AG04449 (cell line): ENCODE results near the gene VCP.

ENCODE experiments used
- CTCF ChIA-PET: fragments of 350-600 bp; formaldehyde crosslinking; extraction: SDS; loops from one replicate; lab custom pipeline; 2021; ENCODE audit warnings: antibody characterized with exemption; lab: Yijun Ruan, JAX
- POLR2A ChIA-PET: fragments of 400-600, 350-600 bp; formaldehyde crosslinking; extraction: SDS; loops from one replicate; lab custom pipeline; 2020; ENCODE audit warnings: antibody characterized with exemption, inconsistent platforms; lab: Yijun Ruan, JAX
- DNase-seq: peaks from one replicate; pipeline ENCODE4 v3.0.0-alpha.2; 2010; ENCODE audit warnings: low read depth, low spot score
- H3K4me3 ChIP-seq: 2 replicates; pipeline ENCODE4 v1.5.1; 2011; ENCODE audit warnings: low read depth, mild to moderate bottlenecking, control low read depth, low read length
- TF ChIP-seq, protein P1 (sequence below): IDR thresholded peaks from one replicate; pipeline ENCODE4 v1.5.1; 2011; ENCODE audit warnings: mild to moderate bottlenecking, moderate library complexity, low read length, control low read depth, inconsistent platforms; ENCODE audit not compliant: insufficient read depth; ENCODE audit errors: missing control alignments

VCP gene

DNA sequence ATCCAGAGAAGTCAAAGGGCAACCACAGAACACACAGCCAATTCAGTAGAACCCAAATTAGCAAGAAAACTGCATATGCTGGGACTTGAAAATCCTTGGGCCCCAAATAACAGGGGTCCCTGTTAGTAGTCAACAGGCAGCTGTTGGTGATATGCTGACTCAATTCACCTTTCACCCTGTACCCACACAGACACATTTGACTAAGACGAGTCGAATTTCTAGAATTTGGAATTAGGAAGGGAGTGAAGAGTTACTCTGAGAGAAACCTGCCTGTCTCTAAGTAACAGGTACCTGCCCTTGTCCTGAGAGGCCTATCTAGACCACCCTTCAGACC lies 821 bp upstream of the VCP start:
- DNase-seq, result no peak
- POLR2A ChIA-PET, result no interaction called here
- H3K4me3 ChIP-seq, result no peak overlapping the region
- TF ChIP-seq, protein P1, sequence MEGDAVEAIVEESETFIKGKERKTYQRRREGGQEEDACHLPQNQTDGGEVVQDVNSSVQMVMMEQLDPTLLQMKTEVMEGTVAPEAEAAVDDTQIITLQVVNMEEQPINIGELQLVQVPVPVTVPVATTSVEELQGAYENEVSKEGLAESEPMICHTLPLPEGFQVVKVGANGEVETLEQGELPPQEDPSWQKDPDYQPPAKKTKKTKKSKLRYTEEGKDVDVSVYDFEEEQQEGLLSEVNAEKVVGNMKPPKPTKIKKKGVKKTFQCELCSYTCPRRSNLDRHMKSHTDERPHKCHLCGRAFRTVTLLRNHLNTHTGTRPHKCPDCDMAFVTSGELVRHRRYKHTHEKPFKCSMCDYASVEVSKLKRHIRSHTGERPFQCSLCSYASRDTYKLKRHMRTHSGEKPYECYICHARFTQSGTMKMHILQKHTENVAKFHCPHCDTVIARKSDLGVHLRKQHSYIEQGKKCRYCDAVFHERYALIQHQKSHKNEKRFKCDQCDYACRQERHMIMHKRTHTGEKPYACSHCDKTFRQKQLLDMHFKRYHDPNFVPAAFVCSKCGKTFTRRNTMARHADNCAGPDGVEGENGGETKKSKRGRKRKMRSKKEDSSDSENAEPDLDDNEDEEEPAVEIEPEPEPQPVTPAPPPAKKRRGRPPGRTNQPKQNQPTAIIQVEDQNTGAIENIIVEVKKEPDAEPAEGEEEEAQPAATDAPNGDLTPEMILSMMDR, result no peak
- CTCF ChIA-PET, result interaction anchor here (3.0 to 5.2 kb wide), 2 partner anchors 22 to 79 kb away, joined by 10 to 33 read pairs; partner anchors contain the start of gene PIGO

DNA sequence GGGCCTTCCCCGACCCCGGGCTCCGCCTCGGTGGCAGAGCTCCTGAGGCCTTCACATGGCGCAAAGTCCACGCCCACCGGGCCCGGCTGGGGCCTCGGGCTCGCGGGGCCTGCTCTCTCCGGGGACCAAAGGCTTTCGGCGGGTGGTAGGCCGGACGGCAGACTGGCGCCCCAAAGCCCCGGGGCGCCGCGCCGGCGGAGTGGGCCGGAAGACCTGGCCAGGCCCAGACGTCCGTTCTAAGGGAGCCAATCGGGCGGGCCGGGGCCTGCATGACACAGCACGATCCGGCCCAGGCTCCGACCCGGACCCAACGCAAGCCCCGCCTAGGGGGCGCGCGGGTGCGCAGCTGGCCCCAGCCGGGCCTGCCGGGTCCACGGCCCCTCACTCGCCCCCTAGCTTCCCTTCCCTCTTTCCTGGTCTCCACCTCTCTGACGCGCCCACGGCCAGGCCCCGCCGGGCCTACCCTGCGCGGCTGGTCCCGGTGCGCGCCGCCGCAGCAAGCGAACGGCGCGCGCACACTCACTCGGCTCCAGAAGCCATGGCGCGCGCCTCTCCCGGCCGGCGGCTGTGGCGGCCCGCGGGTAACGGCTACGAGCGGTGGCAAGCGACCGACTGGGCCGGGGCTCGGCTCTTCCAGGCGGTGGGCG lies 488 bp downstream of the VCP start:
- peak overlapping the region; percentile 94 for H3K4me3 ChIP-seq
- POLR2A ChIA-PET, result interaction anchor here (0.6 to 2.3 kb wide), 19 partner anchors 8 to 83 kb away, joined by 3 to 11 read pairs (median 4); partner anchors contain the start of genes ATOSB, DNAJB5, FANCG and PIGO
- DNase-seq, result no peak
- CTCF ChIA-PET, result interaction anchor here (0.7 to 5.2 kb wide), 23 partner anchors 8 to 482 kb away, joined by 3 to 33 read pairs (median 4); partner anchors contain the start of genes DNAJB5, FANCG and PIGO
- TF ChIP-seq, protein P1, result peak; percentile 40

DNA sequence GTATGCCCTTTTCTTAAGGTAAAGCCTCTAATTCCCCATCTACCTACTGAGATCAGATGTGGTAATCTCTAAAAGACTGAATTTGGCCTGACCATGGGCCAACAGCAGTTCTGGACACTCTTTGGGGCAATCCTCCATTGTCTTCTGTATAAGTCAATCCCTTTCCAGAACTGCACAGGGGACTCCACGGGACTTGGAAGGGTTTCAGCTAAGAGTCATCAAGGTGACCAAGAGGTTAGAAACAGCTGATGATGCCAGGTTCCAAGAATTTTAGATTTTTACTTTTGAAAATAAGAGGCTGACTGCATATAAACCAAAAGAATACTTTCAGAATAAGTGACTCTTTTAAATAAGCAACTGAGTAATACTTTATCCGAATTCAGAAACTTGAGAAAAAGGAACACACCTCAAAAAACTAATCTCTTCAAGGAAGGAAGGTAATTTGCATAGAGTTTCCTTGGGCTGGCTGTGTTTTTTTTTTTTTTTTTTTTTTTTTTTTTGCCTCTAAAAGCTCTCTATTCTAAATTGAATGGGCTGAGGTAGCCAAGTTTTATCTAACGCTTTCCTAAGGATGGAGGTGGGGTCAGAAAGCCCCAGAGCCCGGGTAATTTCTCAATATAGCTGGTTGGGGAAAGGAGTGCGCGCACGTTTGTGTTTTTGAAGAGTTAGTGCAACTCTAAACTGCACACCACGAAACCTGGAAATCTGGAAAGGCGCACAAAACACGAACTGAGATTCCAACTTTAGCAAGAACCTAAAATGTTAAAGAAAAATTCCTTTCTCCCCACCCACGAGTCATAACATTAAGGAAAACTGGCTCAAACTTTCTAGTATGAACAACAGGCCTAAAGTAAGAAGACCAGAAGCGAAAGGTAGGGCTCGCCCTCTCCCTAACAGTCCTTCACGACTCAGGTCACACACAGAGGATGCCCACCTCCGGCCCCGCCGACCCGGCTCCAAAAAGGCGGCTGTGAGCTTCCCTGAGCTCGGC lies 1.3 kb downstream of the VCP start:
- ChIA-PET POLR2A (interaction anchor here (0.6 to 2.3 kb wide), 14 partner anchors 8 to 82 kb away, joined by 3 to 11 read pairs (median 4); partner anchors contain the start of genes ATOSB, DNAJB5, FANCG and PIGO), CTCF (interaction anchor here (0.7 to 5.2 kb wide), 20 partner anchors 8 to 482 kb away, joined by 3 to 33 read pairs (median 4); partner anchors contain the start of genes FANCG and PIGO)
- DNase-seq, result no peak
- peak overlapping the region; percentile 94 for H3K4me3 ChIP-seq
- TF ChIP-seq, protein P1, result no peak

DNA sequence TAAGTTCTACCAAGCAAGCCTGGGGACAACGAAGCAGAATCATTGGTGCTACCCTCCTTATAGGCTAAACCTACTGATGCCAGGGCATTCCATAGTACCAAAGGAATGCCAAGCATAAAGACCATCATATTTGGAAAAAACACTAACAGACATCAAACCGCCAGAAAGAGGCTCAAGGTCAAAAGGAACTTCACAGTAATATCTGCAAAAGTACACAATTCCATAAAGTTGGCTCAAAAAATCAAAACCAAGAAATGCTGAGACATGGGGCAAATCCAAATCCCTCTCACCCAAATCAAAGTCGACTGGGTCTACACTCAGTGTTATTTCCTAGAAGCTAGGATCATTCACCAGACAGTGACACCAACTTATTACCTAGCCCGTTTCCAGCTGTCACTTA lies 3.4 kb downstream of the VCP start:
- TF ChIP-seq, protein P1, result no peak

DNA sequence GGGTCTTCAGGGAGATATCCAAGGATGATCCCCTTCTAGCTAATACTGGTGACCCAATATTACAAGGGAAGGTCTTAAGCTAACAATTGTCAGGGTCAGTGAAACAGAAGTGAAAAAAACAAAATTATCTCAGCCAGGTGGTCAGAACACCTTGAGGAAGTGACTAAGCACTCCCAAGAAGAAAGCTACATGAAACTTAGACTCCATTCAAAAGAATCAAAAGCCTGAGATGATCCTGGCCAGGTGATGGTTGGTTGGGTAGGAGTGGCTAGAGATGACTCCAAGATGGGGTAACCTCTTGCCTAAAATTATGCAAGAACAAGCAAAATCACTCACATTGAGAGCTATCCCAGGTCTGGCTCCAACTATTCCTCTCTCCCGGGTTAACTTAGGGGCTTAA lies 5.4 kb downstream of the VCP start:
- DNase-seq, result no peak
- TF ChIP-seq, protein P1, result no peak
- ChIA-PET POLR2A (interaction anchor here (0.6 to 0.8 kb wide), 2 partner anchors 16 to 22 kb away, joined by 3 read pairs; no protein-coding TSS in a partner anchor), CTCF (interaction anchor here (0.8 to 2.2 kb wide), 3 partner anchors 16 to 168 kb away, joined by 3 to 14 read pairs (median 4); no protein-coding TSS in a partner anchor)
- no peak overlapping the region for H3K4me3 ChIP-seq

More for the DNA sequence above, 3.4 kb downstream of the VCP start:
- no peak for DNase-seq
- CTCF ChIA-PET, result interaction anchor here (0.8 to 1.6 kb wide), 2 partner anchors 29 to 169 kb away, joined by 4 read pairs; no protein-coding TSS in a partner anchor
- POLR2A ChIA-PET, result interaction anchor here (0.6 kb wide), 1 partner anchor 1280 kb away, joined by 3 read pairs; no protein-coding TSS in a partner anchor
- no peak overlapping the region for H3K4me3 ChIP-seq
